ENCODE measurements around the gene CFDP1.
A peak's percentile ranks its signal among the peaks of the same experiment; 100 is the strongest.
"Not testable (repeated sequence)": the region's sequence is repeated elsewhere in the genome, so short reads cannot be mapped to it uniquely, and the experiment has no call there.

Gene CFDP1

DNA sequence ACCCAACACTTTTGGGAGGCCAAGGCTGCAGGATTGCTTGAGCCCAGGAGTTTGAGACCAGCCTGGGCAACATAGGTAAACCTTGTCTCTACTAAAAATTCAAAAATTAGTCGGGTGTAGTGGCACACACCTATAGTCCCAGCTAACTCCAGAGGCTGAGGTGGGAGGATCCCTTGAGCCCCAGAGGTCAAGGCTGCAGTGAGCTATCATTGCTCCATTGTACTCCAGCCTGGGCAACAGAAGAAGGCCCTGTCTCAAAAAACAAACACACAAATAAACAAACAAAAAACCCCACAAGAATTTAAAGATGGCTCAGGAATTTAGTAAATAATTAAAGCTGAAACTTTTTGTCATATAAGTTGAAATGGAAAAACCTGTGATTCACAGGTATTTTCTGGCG lies 33.5 kb upstream of the CFDP1 start:
- TF ChIP-seq, protein P1, sequence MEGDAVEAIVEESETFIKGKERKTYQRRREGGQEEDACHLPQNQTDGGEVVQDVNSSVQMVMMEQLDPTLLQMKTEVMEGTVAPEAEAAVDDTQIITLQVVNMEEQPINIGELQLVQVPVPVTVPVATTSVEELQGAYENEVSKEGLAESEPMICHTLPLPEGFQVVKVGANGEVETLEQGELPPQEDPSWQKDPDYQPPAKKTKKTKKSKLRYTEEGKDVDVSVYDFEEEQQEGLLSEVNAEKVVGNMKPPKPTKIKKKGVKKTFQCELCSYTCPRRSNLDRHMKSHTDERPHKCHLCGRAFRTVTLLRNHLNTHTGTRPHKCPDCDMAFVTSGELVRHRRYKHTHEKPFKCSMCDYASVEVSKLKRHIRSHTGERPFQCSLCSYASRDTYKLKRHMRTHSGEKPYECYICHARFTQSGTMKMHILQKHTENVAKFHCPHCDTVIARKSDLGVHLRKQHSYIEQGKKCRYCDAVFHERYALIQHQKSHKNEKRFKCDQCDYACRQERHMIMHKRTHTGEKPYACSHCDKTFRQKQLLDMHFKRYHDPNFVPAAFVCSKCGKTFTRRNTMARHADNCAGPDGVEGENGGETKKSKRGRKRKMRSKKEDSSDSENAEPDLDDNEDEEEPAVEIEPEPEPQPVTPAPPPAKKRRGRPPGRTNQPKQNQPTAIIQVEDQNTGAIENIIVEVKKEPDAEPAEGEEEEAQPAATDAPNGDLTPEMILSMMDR (IDR thresholded peaks at IDR 0.05; ENCODE audit: borderline replicate concordance, control extremely low read depth, extremely low read depth, insufficient read depth, missing control alignments), result no peak
- DNase-seq (ENCODE audit: low spot score), result no peak
- in situ Hi-C loops (cut with MboI; ENCODE audit: low sequenced_read_pairs, unreplicated experiment), result loop anchor here (25.0 kb wide), 1 partner anchor 1721 kb away; the partner anchor contains the start of genes MON1B and SYCE1L

DNA sequence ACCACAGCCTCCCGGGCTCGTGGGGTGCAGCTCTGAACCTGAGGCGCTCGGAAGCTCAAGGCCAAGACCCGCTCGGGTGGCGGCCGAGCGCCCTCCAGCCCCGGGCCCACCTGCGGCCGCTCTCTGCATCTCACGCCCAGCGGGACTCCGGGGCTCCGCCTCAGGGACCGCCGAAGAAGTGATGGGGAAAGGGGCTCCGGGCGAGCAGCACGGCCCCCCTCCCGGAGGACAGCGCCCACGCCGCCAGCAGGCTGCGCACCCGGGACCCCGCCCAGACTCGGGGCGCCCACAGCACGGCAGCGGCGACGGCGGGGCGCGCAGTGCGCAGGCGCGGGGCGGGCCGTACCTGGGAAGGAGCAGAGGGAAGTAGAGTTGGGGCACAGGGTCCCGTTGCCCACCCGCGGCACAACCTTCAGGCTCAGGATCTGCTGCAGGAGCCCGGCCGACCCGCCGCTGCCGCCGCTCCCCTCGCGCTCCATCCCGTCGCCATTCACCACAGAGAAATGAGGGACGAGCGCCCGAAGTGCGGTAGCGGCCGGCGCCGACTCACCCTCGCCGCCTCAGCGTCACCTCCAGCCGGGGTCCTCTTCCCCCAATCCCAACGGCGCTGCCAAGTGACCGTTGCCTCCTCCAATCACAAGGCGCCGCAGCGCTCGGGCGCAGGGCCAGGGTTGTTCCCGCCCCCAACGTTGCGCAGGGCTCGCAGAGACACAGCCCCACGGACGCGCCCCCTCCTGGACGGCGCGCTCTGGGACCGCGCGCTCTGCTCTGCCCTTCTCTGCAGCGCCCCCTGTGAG lies 31.0 kb upstream of the CFDP1 start, which contains the start of gene TMEM170A:
Gene TMEM170A, minus strand, starts transcription at position 568 of the 797 bp plus-strand sequence. Its CDS starts 89 bp downstream, at position 479.
- in situ Hi-C loops (cut with MboI; ENCODE audit: low sequenced_read_pairs, unreplicated experiment), result loop anchor here (25.0 kb wide), 1 partner anchor 1723 kb away; the partner anchor contains the start of genes MON1B and SYCE1L

DNA sequence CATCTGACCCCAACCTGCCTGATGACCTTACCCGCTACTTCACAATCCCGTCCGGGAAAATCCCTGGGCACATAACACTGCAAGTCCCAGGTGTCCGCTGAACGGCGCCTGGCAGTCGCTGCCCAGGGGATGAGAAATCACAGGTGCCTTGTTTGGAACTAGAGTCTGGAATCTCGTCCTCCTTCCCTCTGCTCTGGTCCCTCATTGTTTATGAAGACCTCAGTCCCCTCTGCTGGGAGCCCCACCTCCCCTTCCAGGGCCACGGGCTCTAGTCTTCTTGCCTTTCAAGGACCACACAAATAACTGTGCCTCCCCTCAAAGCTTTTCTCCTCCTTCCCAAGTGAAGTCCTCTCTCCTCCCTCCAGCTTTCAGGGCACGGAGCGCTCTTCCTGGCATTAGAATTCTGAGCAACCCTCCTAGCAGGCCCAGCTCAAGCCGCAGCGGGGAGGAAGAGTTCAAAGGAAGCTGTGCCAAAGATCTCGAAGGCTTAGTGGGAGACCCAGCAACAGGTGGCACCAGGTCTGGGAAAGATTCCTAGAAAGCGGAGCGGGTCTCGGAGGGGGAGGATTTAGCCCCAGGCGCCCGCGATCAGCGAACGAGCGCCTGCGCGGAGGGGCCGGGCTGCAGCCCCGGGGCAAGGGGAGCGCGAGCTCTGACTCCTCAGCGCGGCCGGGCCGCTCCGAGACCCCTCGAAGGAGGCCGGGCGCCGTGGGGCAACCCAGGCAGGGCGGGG lies 30.3 kb upstream of the CFDP1 start:
- in situ Hi-C loops (cut with MboI; ENCODE audit: low sequenced_read_pairs, unreplicated experiment), result loop anchor here (25.0 kb wide), 1 partner anchor 1724 kb away; the partner anchor contains the start of genes MON1B and SYCE1L

More for the DNA sequence above, 31.0 kb upstream of the CFDP1 start, which contains the start of gene TMEM170A:
- TF ChIP-seq, protein P1 (IDR thresholded peaks at IDR 0.05; ENCODE audit: borderline replicate concordance, control extremely low read depth, extremely low read depth, insufficient read depth, missing control alignments), result peak; percentile 99
- peak; percentile 97 for DNase-seq (ENCODE audit: low spot score)

DNA sequence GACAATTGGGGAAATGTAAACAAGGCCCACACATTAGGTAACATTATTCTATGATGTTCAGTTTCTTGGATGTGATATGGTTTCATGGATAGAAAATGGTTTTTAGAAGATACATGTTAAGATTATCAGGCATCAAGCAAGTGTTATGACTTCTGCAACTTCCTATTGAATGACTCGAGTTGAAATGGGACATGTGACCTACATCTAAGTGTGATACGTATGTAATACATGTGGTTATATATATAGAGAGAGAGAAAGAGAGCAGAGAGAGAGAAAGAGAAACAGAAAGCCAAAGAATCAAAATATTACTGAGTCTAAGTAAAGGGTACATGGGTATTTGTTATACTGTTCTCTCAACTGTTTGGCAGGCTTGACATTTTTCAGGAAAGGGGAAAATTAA lies 29.5 kb upstream of the CFDP1 start:
- peak; percentile 62 for DNase-seq (ENCODE audit: low spot score)
- TF ChIP-seq, protein P1 (IDR thresholded peaks at IDR 0.05; ENCODE audit: borderline replicate concordance, control extremely low read depth, extremely low read depth, insufficient read depth, missing control alignments), result no peak
- in situ Hi-C loops (cut with MboI; ENCODE audit: low sequenced_read_pairs, unreplicated experiment), result loop anchor here (25.0 kb wide), 1 partner anchor 1724 kb away; the partner anchor contains the start of genes MON1B and SYCE1L

More for the DNA sequence above, 30.3 kb upstream of the CFDP1 start:
- DNase-seq (ENCODE audit: low spot score), result not testable (repeated sequence)

DNA sequence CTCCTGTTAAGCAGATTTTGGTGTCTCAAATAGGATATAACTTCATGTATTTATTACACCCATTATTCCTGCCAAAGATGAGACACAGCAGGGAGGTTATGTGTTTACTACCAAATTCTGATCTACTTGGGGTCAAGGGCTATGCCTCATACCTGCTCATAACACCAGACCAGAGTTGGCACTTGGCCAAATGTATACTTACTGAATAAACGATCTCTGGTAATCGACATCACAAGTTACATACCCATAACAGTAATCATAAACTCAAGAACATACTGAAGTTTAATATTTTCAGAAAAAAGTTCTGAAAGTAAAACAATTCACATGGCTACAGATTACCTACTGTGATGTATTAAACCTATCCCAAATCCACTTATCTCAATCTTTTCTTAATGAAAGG lies 28.3 kb upstream of the CFDP1 start:
- no peak for DNase-seq (ENCODE audit: low spot score)
- TF ChIP-seq, protein P1 (IDR thresholded peaks at IDR 0.05; ENCODE audit: borderline replicate concordance, control extremely low read depth, extremely low read depth, insufficient read depth, missing control alignments), result no peak
- in situ Hi-C loops (cut with MboI; ENCODE audit: low sequenced_read_pairs, unreplicated experiment), result loop anchor here (25.0 kb wide), 1 partner anchor 1726 kb away; the partner anchor contains the start of genes MON1B and SYCE1L

DNA sequence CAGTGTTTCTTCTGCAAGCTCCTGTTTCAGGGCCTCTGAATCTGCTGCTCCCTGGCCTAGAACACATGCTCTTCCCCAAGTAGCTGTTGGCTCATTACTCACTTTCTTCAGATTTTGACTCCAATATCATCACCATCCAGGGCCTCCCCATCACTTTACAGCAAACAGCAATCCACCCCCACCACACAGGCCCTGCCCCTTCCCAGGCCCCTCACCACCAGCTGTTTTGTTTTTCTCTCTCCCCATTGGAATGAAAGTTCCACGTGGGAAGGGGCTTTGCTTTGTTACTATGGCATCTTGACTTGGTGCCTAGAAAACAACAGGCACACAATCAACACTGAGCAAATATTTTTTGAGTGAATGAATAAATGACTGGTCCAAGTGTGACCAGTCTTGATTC lies 27.1 kb upstream of the CFDP1 start:
- in situ Hi-C loops (cut with MboI; ENCODE audit: low sequenced_read_pairs, unreplicated experiment), result loop anchor here (25.0 kb wide), 1 partner anchor 1727 kb away; the partner anchor contains the start of genes MON1B and SYCE1L
- DNase-seq (ENCODE audit: low spot score), result no peak
- TF ChIP-seq, protein P1 (IDR thresholded peaks at IDR 0.05; ENCODE audit: borderline replicate concordance, control extremely low read depth, extremely low read depth, insufficient read depth, missing control alignments), result no peak
